ENCODE results near the gene TRDMT1.

The TRDMT1 gene

GRCh38 chr10:17229967-17230682 lies 28.7 kb upstream of the TRDMT1 start:
- peak; percentile 1 for DNase-seq

- DNase-seq, result no peak
Observed at GRCh38 chr10:17229717-17229966, 28.2 kb upstream of the TRDMT1 start.

- DNase-seq, result no peak
Observed at GRCh38 chr10:17229016-17229716, 27.7 kb upstream of the TRDMT1 start.

- no peak for DNase-seq
Observed at GRCh38 chr10:17228091-17229015, 26.9 kb upstream of the TRDMT1 start, which contains the start of gene VIM. Gene VIM (plus strand): TSS chr10:17228241. CDS start chr10:17229423, 1,182 bp downstream.

- no peak for DNase-seq
Observed at GRCh38 chr10:17227367-17228090, 26.1 kb upstream of the TRDMT1 start.

- DNase-seq, result no peak
Observed at GRCh38 chr10:17226891-17227303, 25.4 kb upstream of the TRDMT1 start.

- DNase-seq, result no peak
Observed at GRCh38 chr10:17225808-17226207, 24.3 kb upstream of the TRDMT1 start.

- DNase-seq, result no peak
Observed at GRCh38 chr10:17222329-17222728, 20.9 kb upstream of the TRDMT1 start.

GRCh38 chr10:17220652-17221100 lies 19.2 kb upstream of the TRDMT1 start:
- no peak for DNase-seq

GRCh38 chr10:17219024-17219423 lies 17.6 kb upstream of the TRDMT1 start:
- DNase-seq, result no peak

- no peak for DNase-seq
Observed at GRCh38 chr10:17217631-17218232, 16.3 kb upstream of the TRDMT1 start.

- DNase-seq, result no peak
Observed at GRCh38 chr10:17216901-17217395, 15.5 kb upstream of the TRDMT1 start.

GRCh38 chr10:17216217-17216900 lies 14.9 kb upstream of the TRDMT1 start:
- DNase-seq, result no peak

- no peak for DNase-seq
Observed at GRCh38 chr10:17215782-17216122, 14.3 kb upstream of the TRDMT1 start.

GRCh38 chr10:17214971-17215781 lies 13.7 kb upstream of the TRDMT1 start:
- DNase-seq, result no peak

GRCh38 chr10:17214526-17214925 lies 13.1 kb upstream of the TRDMT1 start:
- DNase-seq, result no peak

GRCh38 chr10:17213646-17214349 lies 12.3 kb upstream of the TRDMT1 start:
- DNase-seq, result no peak

GRCh38 chr10:17212802-17213221 lies 11.3 kb upstream of the TRDMT1 start:
- DNase-seq, result no peak

GRCh38 chr10:17210361-17210760 lies 8.9 kb upstream of the TRDMT1 start:
- DNase-seq, result no peak

- no peak for DNase-seq
Observed at GRCh38 chr10:17209881-17210280, 8.4 kb upstream of the TRDMT1 start.

All from NCI-H2227 treated with DMSO at 0.1 percent for 48 hours (cell line).